Heart left ventricle (tissue), 13 donors: ENCODE data around the gene DSCAML1.

Experiments used
- CTCF ChIP-seq, 12 donors: fragments of 200-600 bp; sonication (generic) in 4 of 12; IDR thresholded peaks; one replicate each; pipeline versions ENCODE4 v1.5.0 to v1.8.0; 2018 to 2022; ENCODE audit warnings: antibody characterized with exemption in 12 of 12, mild to moderate bottlenecking in 5 of 12
- POLR2A ChIP-seq, 2 donors: fragments of 450-650 bp; IDR thresholded peaks; one replicate each; pipeline ENCODE4 v1.6.1; 2017; ENCODE audit warnings: antibody characterized with exemption in 2 of 2, mild to moderate bottlenecking in 2 of 2, moderate library complexity in 2 of 2
- donor health status: ischemic (EF 13 %, LVEDD 7.1; RV severe dilation, severe dysfunction).
- donor health status: DM: no; HTN: yes; CAD: no.
- donor health status: DM: no; HTN: no; CAD: no.
- donor health status: ischemic (EF 25% LVEDD 6.9; RV normal size, moderate dysfunction).
- donor health status: ischemic (EF 25% LVEDD 5.7; RV mildly dilated, moderate dysfunction).
- donor health status: ischemic (EF 35%, LVEDD 5.7; RV mildly dilated, moderate dysfunction).
- donor health status: nonischemic (EF 11% LVEDD 7.7; RV severe dilation, severe dysfunction).
- donor health status: DM: yes; HTN: yes; CAD: no.
- donor health status: PGD.
- donor health status: ischemic (EF 29% LVEDD 5.4; RV normal size, mild dysfunction).
- donor health status: nonischemic (EF 23%, LVEDD 6.1; RV moderate dilation, normal function).

- TF ChIP-seq CTCF (IDR thresholded peaks at IDR 0.05) = no peak
- TF ChIP-seq POLR2A (IDR thresholded peaks at IDR 0.05) = no peak
Observed at GRCh38 chr11:117497206-117497951, 299.6 kb downstream of the DSCAML1 start.
